ENCODE data around the gene SAT2.

Gene SAT2

DNA sequence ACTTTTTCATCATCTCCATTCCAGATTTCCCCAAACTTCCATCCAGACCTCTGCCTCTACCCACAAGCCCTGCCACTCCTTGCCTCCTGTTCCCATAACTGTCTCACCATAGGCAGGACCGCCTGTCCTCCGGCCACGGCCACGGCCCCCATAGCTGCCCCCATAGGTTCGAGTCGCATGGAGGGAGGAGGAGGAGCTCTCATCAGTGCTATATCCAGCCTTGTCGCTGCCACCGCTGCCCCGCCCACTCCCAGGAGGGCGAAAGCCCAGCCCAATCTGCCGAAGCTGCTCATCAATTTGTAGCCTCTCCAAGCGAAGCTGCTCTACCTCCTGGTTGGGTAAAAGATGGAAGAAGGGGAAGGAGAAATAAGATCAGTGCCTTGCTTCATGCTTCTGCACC, 34.3 kb downstream of the SAT2 start:
- no peak for ATAC-seq

DNA sequence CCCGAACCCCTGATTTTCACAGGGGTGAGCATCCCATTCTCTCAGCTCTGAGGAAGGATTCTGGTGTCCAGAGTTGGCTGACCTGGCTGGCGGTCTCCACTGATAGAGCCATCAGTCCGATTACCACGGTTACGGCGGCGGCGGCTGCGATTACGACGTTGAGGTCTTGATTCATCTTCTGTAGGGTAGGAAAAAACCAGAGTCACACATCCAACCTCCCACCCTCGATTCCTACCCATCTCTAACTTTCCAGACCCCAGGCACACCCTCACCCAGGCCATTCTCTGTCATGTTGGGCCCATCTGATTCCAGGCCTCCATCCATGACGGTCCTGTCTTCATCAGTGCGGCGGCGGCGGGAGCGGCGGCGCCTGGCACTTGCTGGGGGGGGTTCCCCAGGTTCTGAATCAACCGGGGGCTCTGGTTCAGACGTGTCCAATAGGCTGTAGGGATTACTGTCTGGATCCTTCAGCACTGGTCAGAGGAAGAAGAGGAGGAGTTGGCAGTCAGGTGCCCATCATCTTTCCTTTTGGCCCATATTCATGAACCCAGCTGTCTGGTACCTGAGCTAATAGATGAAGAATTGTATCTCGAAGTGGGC, 35.1 kb downstream of the SAT2 start:
- no peak for TF ChIP-seq CSDC2 (CRISPR knock-in tag; IDR thresholded peaks at IDR 0.05)
- TF ChIP-seq ARNTL (CRISPR knock-in tag; IDR thresholded peaks at IDR 0.05; ENCODE audit: borderline replicate concordance, low read depth), result no peak
- no peak for TF ChIP-seq SNAI2 (CRISPR knock-in tag; IDR thresholded peaks at IDR 0.05)
- TF ChIP-seq, protein P1, sequence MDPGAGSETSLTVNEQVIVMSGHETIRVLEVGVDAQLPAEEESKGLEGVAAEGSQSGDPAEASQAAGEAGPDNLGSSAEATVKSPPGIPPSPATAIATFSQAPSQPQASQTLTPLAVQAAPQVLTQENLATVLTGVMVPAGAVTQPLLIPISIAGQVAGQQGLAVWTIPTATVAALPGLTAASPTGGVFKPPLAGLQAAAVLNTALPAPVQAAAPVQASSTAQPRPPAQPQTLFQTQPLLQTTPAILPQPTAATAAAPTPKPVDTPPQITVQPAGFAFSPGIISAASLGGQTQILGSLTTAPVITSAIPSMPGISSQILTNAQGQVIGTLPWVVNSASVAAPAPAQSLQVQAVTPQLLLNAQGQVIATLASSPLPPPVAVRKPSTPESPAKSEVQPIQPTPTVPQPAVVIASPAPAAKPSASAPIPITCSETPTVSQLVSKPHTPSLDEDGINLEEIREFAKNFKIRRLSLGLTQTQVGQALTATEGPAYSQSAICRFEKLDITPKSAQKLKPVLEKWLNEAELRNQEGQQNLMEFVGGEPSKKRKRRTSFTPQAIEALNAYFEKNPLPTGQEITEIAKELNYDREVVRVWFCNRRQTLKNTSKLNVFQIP (CRISPR knock-in tag; IDR thresholded peaks at IDR 0.05; ENCODE audit: borderline replicate concordance, low read depth), result no peak
- no peak for ATAC-seq

More for the DNA sequence above, 34.3 kb downstream of the SAT2 start:
- TF ChIP-seq, protein P2, sequence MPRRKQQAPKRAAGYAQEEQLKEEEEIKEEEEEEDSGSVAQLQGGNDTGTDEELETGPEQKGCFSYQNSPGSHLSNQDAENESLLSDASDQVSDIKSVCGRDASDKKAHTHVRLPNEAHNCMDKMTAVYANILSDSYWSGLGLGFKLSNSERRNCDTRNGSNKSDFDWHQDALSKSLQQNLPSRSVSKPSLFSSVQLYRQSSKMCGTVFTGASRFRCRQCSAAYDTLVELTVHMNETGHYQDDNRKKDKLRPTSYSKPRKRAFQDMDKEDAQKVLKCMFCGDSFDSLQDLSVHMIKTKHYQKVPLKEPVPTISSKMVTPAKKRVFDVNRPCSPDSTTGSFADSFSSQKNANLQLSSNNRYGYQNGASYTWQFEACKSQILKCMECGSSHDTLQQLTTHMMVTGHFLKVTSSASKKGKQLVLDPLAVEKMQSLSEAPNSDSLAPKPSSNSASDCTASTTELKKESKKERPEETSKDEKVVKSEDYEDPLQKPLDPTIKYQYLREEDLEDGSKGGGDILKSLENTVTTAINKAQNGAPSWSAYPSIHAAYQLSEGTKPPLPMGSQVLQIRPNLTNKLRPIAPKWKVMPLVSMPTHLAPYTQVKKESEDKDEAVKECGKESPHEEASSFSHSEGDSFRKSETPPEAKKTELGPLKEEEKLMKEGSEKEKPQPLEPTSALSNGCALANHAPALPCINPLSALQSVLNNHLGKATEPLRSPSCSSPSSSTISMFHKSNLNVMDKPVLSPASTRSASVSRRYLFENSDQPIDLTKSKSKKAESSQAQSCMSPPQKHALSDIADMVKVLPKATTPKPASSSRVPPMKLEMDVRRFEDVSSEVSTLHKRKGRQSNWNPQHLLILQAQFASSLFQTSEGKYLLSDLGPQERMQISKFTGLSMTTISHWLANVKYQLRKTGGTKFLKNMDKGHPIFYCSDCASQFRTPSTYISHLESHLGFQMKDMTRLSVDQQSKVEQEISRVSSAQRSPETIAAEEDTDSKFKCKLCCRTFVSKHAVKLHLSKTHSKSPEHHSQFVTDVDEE (CRISPR knock-in tag; IDR thresholded peaks at IDR 0.05), result no peak
- TF ChIP-seq ZC3H10 (CRISPR knock-in tag; IDR thresholded peaks at IDR 0.05), result no peak
- TF ChIP-seq OSR1 (CRISPR knock-in tag; IDR thresholded peaks at IDR 0.05), result no peak
- no peak for TF ChIP-seq ZNF565 (CRISPR knock-in tag; conservative IDR thresholded peaks at IDR 0.05; ENCODE audit: low read depth)
- TF ChIP-seq ZFP3 (CRISPR knock-in tag; IDR thresholded peaks at IDR 0.05), result no peak
- TF ChIP-seq, protein P3, sequence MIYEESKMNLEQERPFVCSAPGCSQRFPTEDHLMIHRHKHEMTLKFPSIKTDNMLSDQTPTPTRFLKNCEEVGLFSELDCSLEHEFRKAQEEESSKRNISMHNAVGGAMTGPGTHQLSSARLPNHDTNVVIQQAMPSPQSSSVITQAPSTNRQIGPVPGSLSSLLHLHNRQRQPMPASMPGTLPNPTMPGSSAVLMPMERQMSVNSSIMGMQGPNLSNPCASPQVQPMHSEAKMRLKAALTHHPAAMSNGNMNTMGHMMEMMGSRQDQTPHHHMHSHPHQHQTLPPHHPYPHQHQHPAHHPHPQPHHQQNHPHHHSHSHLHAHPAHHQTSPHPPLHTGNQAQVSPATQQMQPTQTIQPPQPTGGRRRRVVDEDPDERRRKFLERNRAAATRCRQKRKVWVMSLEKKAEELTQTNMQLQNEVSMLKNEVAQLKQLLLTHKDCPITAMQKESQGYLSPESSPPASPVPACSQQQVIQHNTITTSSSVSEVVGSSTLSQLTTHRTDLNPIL (CRISPR knock-in tag; IDR thresholded peaks at IDR 0.05; ENCODE audit: low read depth), result no peak
- TF ChIP-seq ISL1 (CRISPR knock-in tag; IDR thresholded peaks at IDR 0.05), result no peak
- no peak for TF ChIP-seq ARNTL (CRISPR knock-in tag; IDR thresholded peaks at IDR 0.05; ENCODE audit: borderline replicate concordance, low read depth)

DNA sequence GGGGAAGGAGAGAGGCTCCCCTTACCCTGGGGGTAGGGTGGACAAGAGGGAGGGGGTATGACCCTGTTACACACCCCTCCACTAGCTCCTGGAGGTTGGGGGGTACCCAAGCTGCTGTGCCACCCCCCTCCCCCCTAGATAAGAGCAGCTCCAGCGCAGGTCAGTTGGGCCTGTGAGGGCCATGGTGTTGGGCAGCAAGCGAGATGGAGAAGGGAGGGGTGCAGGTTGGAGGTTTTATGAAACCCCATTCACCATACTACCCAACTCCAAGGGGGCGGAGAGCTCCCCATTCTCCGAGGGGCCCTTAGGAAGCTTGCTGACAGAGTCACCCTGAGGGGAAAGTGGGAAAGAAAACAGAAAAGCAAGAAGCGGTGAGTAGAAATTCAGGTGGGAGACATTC, 36.0 kb downstream of the SAT2 start:
- ATAC-seq, result no peak
- TF ChIP-seq ZFP30 (CRISPR knock-in tag; IDR thresholded peaks at IDR 0.05) (no peak), ZNF70 (CRISPR knock-in tag; IDR thresholded peaks at IDR 0.05) (no peak), RARB (CRISPR knock-in tag; IDR thresholded peaks at IDR 0.05) (no peak), CSDC2 (CRISPR knock-in tag; IDR thresholded peaks at IDR 0.05) (no peak), GLIS3 (CRISPR knock-in tag; IDR thresholded peaks at IDR 0.05) (no peak)
- TF ChIP-seq, protein P4, sequence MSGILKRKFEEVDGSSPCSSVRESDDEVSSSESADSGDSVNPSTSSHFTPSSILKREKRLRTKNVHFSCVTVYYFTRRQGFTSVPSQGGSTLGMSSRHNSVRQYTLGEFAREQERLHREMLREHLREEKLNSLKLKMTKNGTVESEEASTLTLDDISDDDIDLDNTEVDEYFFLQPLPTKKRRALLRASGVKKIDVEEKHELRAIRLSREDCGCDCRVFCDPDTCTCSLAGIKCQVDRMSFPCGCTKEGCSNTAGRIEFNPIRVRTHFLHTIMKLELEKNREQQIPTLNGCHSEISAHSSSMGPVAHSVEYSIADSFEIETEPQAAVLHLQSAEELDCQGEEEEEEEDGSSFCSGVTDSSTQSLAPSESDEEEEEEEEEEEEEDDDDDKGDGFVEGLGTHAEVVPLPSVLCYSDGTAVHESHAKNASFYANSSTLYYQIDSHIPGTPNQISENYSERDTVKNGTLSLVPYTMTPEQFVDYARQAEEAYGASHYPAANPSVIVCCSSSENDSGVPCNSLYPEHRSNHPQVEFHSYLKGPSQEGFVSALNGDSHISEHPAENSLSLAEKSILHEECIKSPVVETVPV (CRISPR knock-in tag; IDR thresholded peaks at IDR 0.05), result no peak

DNA sequence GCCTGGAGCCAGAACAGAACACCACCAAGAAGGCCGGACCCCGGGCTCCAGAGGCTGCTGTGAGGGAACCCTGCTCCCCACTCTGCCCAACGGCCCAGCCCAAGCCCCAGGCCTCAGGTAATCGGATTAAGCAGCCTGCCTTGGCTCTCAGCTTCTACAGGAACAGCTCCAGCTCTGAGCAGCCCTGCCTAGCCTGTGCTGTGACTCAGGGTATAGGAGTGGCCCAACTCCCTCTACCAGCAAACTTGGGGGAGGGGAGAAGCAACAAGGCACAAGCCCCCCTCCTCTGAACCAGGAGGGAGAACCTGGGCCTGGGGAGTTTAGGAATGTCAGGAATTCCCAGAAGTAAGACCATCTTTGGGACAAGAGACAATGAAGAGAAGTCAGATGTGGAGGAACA, 36.9 kb downstream of the SAT2 start:
- TF ChIP-seq ISL1 (CRISPR knock-in tag; IDR thresholded peaks at IDR 0.05) (no peak), ARNTL (CRISPR knock-in tag; IDR thresholded peaks at IDR 0.05; ENCODE audit: borderline replicate concordance, low read depth) (no peak), SNAI2 (CRISPR knock-in tag; IDR thresholded peaks at IDR 0.05) (no peak), ZNF565 (CRISPR knock-in tag; conservative IDR thresholded peaks at IDR 0.05; ENCODE audit: low read depth) (no peak), ZNF70 (CRISPR knock-in tag; IDR thresholded peaks at IDR 0.05) (no peak)
- TF ChIP-seq, protein P1 (CRISPR knock-in tag; IDR thresholded peaks at IDR 0.05; ENCODE audit: borderline replicate concordance, low read depth), result no peak
- TF ChIP-seq, protein P3 (CRISPR knock-in tag; IDR thresholded peaks at IDR 0.05; ENCODE audit: low read depth), result no peak
- TF ChIP-seq, protein P5, sequence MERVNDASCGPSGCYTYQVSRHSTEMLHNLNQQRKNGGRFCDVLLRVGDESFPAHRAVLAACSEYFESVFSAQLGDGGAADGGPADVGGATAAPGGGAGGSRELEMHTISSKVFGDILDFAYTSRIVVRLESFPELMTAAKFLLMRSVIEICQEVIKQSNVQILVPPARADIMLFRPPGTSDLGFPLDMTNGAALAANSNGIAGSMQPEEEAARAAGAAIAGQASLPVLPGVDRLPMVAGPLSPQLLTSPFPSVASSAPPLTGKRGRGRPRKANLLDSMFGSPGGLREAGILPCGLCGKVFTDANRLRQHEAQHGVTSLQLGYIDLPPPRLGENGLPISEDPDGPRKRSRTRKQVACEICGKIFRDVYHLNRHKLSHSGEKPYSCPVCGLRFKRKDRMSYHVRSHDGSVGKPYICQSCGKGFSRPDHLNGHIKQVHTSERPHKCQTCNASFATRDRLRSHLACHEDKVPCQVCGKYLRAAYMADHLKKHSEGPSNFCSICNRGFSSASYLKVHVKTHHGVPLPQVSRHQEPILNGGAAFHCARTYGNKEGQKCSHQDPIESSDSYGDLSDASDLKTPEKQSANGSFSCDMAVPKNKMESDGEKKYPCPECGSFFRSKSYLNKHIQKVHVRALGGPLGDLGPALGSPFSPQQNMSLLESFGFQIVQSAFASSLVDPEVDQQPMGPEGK (CRISPR knock-in tag; IDR thresholded peaks at IDR 0.05; ENCODE audit: borderline replicate concordance), result no peak
- TF ChIP-seq, protein P4 (CRISPR knock-in tag; IDR thresholded peaks at IDR 0.05), result no peak
- ATAC-seq, result peak; percentile 70
